IMR-90 (cell line): ENCODE data around the gene MZB1. TPM values are rescaled to one million over a fixed set of nuclear protein-coding genes. Genes with fewer than 3 reads are reported as not detected.

ENCODE experiments used
- ATAC-seq: fragments of 200-7000 bp; cut with Tn5 transposase; 2 replicates; pipeline ENCODE4 v1.9.1; 2020; ENCODE audit warnings: low read depth, mild to moderate bottlenecking, moderate library complexity
- BruUV-seq: library from RNA; stranded (reverse); fragments of 400-500 nt; replicated peaks from 2 replicates; lab custom pipeline; 2021; lab: Mats Ljungman, UMichigan
- CTCF ChIA-PET: fragments of 300-600 bp; formaldehyde crosslinking; extraction: SDS; loops from one replicate; lab custom pipeline; 2021; ENCODE audit warnings: antibody characterized with exemption; lab: Yijun Ruan, JAX
- POLR2A ChIA-PET: fragments of 300-600 bp; sonication (Branson Sonifier 250); formaldehyde crosslinking; loops from one replicate; lab custom pipeline; 2022; ENCODE audit warnings: antibody characterized with exemption; ENCODE audit not compliant: unreplicated experiment; lab: Charles Lee
- DNase-seq: peaks from one replicate; pipeline ENCODE4 v3.0.0; 2013
- H2AFZ ChIP-seq: replicated peaks from 2 replicates; pipeline ENCODE3; 2013; ENCODE audit warnings: low read length, mild to moderate bottlenecking; ENCODE audit not compliant: poor library complexity
- H2AK5ac ChIP-seq: 2 replicates; pipeline ENCODE4 v1.6.1; 2013; ENCODE audit warnings: low read depth, low read length, inconsistent platforms
- H2AK9ac ChIP-seq: replicated peaks from 2 replicates; pipeline ENCODE3; 2013; ENCODE audit warnings: mild to moderate bottlenecking, low read depth, low read length, moderate library complexity; ENCODE audit not compliant: poor library complexity
- H2BK120ac ChIP-seq: 2 replicates; pipeline ENCODE4 v1.6.1; 2013; ENCODE audit warnings: low read depth, low read length, inconsistent platforms
- H2BK15ac ChIP-seq: 3 replicates; pipeline ENCODE4 v1.6.1; 2013; ENCODE audit warnings: low read depth, low read length, inconsistent platforms
- H2BK20ac ChIP-seq: 2 replicates; pipeline ENCODE4 v1.6.1; 2013; ENCODE audit warnings: low read depth, mild to moderate bottlenecking, inconsistent platforms, low read length, moderate library complexity
- H2BK5ac ChIP-seq: 2 replicates; pipeline ENCODE4 v1.6.1; 2013; ENCODE audit warnings: mild to moderate bottlenecking, low read depth, low read length, inconsistent platforms; ENCODE audit not compliant: poor library complexity, severe bottlenecking
- H3K14ac ChIP-seq: replicated peaks from 2 replicates; pipeline ENCODE4 v1.6.1; 2013; ENCODE audit warnings: low read depth, low read length, inconsistent platforms
- H3K18ac ChIP-seq: 2 replicates; pipeline ENCODE4 v1.6.1; 2013; ENCODE audit warnings: low read depth, low read length, control low read depth
- H3K23ac ChIP-seq: 2 replicates; pipeline ENCODE4 v1.6.1; 2013; ENCODE audit warnings: low read depth, low read length, inconsistent platforms
- H3K27ac ChIP-seq: 2 replicates; pipeline ENCODE4 v1.5.1; 2013; ENCODE audit warnings: mild to moderate bottlenecking, control low read depth, low read length; ENCODE audit not compliant: insufficient read depth
- H3K27me3 ChIP-seq: 2 replicates; pipeline ENCODE4 v1.6.1; 2013; ENCODE audit warnings: low read length; ENCODE audit not compliant: control insufficient read depth, insufficient read depth
- H3K36me3 ChIP-seq: 2 replicates; pipeline ENCODE4 v1.6.1; 2013; ENCODE audit warnings: low read length, mixed read lengths; ENCODE audit not compliant: control insufficient read depth, insufficient read depth
- H3K4ac ChIP-seq: 2 replicates; pipeline ENCODE4 v1.6.1; 2013; ENCODE audit warnings: low read depth, low read length, inconsistent platforms
- H3K4me1 ChIP-seq: 2 replicates; pipeline ENCODE4 v1.6.1; 2013; ENCODE audit warnings: low read length, mixed read lengths; ENCODE audit not compliant: control insufficient read depth, insufficient read depth
- H3K4me2 ChIP-seq: 2 replicates; pipeline ENCODE4 v1.6.1; 2013; ENCODE audit warnings: low read depth, mild to moderate bottlenecking, control low read depth, low read length, moderate library complexity
- H3K4me3 ChIP-seq: 2 replicates; pipeline ENCODE4 v1.5.1; 2013; ENCODE audit warnings: low read depth, mild to moderate bottlenecking, control low read depth, low read length, moderate library complexity; ENCODE audit not compliant: insufficient read depth
- H3K56ac ChIP-seq: 2 replicates; pipeline ENCODE4 v1.6.1; 2013; ENCODE audit warnings: low read length, inconsistent platforms; ENCODE audit not compliant: insufficient read depth; ENCODE audit errors: extremely low read depth
- H3K79me1 ChIP-seq, 2 experiments: 2 replicates each; pipeline ENCODE4 v1.6.1; 2013; ENCODE audit warnings: low read length in 2 of 2, inconsistent platforms in 1 of 2, low read depth in 1 of 2
- H3K9ac ChIP-seq: 2 replicates; pipeline ENCODE4 v1.6.1; 2013; ENCODE audit warnings: low read depth, low read length, control low read depth
- H3K9me1 ChIP-seq: 2 replicates; pipeline ENCODE4 v1.6.1; 2013; ENCODE audit warnings: low read length, inconsistent platforms; ENCODE audit not compliant: insufficient read depth
- H3K9me3 ChIP-seq: 2 replicates; pipeline ENCODE4 v1.6.1; 2013; ENCODE audit warnings: low read length; ENCODE audit not compliant: control insufficient read depth, insufficient read depth
- H4K20me1 ChIP-seq: 2 replicates; pipeline ENCODE4 v1.6.1; 2013; ENCODE audit warnings: low read length, inconsistent platforms; ENCODE audit not compliant: insufficient read depth
- H4K5ac ChIP-seq: 2 replicates; pipeline ENCODE4 v1.6.1; 2013; ENCODE audit warnings: mild to moderate bottlenecking, low read depth, low read length, control low read depth
- H4K8ac ChIP-seq, 2 experiments: 2 replicates each; pipeline ENCODE4 v1.6.1; 2013; ENCODE audit warnings: low read depth in 2 of 2, low read length in 2 of 2, control low read depth in 1 of 2, inconsistent platforms in 1 of 2
- H4K91ac ChIP-seq: 2 replicates; pipeline ENCODE4 v1.6.1; 2013; ENCODE audit warnings: low read depth, low read length, inconsistent platforms; ENCODE audit not compliant: insufficient read depth
- CEBPB ChIP-seq: IDR thresholded peaks from 2 replicates; pipeline ENCODE4 v1.6.1; 2012; ENCODE audit warnings: low read depth, low read length, improper control_type of control experiment
- CHD1 ChIP-seq: IDR thresholded peaks from 2 replicates; pipeline ENCODE4 v1.6.1; 2012; ENCODE audit warnings: low read depth, low read length, improper control_type of control experiment
- MAFK ChIP-seq: IDR thresholded peaks from 2 replicates; pipeline ENCODE4 v1.6.1; 2012; ENCODE audit warnings: low read depth, low read length, improper control_type of control experiment
- WGBS, 2 experiments: methylation state at CpG; one replicate each; pipeline versions ENCODE4 v1.1.5 to v1.1.7; 2013; ENCODE audit warnings: missing lambda C conversion rate in 2 of 2; ENCODE audit not compliant: insufficient read length in 1 of 2; ENCODE audit errors: extremely low coverage in 2 of 2; 5-methylcytosine and 5-hydroxymethylcytosine counted together
- dilution Hi-C: fragments of 300-500 bp; cut with HindIII; formaldehyde crosslinking; loops from one replicate; pipeline ENCODE4 v1.14.3; 2018; ENCODE audit warnings: low sequenced_read_pairs; ENCODE audit not compliant: unreplicated experiment
- in situ Hi-C: fragments of 300-500 bp; cut with MboI; formaldehyde crosslinking; loops from 3 replicates; pipeline ENCODE4 v1.14.3; 2019; ENCODE audit warnings: low sequenced_read_pairs, inconsistent platforms, mixed read lengths
- intact Hi-C: fragments of 100-400 bp; cut with micrococcal nuclease; formaldehyde crosslinking; loops from 2 replicates; pipeline ENCODE4 v1.10.0; 2022
- polyA plus RNA-seq, 3 experiments: library from polyadenylated mRNA; depleted of rRNA; stranded (reverse); fragments of >200 nt; gene quantifications; 2 replicates each; pipeline ENCODE4 v1.2.3, GENCODE V29; 2012; ENCODE audit warnings: low replicate concordance in 1 of 3
- total RNA-seq: library from RNA; depleted of rRNA; stranded (reverse); fragments of >200 nt; gene quantifications from 2 replicates; pipeline ENCODE4 v1.2.3, GENCODE V29; 2012
- TF ChIP-seq, protein P1 (sequence below): conservative IDR thresholded peaks from 2 replicates; pipeline ENCODE4 v1.5.1; 2012; ENCODE audit warnings: mild to moderate bottlenecking, low read depth, low read length, improper control_type of control experiment

The MZB1 gene
- total and polyA plus RNA-seq, 2 of the 4 experiments (the other 2 are of a cell fraction): not detected

DNA sequence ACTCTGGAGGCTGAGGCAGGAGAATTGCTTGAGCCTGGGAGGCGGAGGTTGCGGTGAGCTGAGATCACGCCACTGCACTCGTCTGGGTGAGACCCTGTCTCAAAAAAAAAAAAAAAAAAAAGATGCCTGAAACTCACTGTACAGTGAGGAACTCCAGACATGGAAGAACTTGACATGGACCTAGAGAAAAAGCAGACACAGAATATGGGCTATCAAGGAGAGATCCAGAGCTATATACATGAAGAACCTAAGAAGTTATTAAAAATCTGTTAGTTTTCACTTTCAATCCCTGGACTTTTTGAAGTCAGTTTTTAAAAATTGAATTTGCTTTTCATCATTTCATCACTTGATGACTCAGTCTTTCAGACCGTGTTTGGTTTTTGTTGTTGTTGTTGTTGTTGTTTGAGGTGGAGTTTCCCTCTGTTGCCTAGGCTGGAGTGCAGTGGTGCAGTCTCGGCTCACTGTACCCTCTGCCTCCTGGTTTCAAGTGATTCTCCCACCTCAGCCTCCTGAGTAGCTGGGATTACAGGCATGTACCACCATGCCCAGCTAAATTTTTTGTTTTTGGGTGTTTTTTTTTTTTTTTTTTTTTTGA lies 27.8 kb downstream of the MZB1 start:
- Histone ChIP-seq H2BK15ac (no peak overlapping the region), H3K4me2 (no peak overlapping the region), H3K27me3 (no peaks in the 10 kb centered on the region), H3K4me1 (peaks cover 2% of the 10 kb centered on the region; the same call in 1 of the 2 replicates), H3K9me3 (no peaks in the 10 kb centered on the region), H4K5ac (no peak overlapping the region), H3K27ac (no peak overlapping the region), H3K79me1 (peaks cover 19 to 81% of the 10 kb centered on the region in 2 experiments), H3K9me1 (peaks cover 5% of the 10 kb centered on the region), H4K91ac (no peak overlapping the region), H3K36me3 (peaks cover 26% of the 10 kb centered on the region), H4K8ac (no peak overlapping the region), H2BK5ac (no peak overlapping the region), H3K23ac (no peak overlapping the region), H2AK9ac (no peak overlapping the region), H3K9ac (no peak overlapping the region), H3K14ac (no peak overlapping the region), H3K4ac (no peak overlapping the region), H3K4me3 (no peak overlapping the region), H2AFZ (no peak overlapping the region), H4K20me1 (peaks cover 62% of the 10 kb centered on the region), H2BK20ac (no peak overlapping the region), H2AK5ac (no peak overlapping the region), H2BK120ac (no peak overlapping the region), H3K56ac (no peak overlapping the region), H3K18ac (no peak overlapping the region)
- dilution Hi-C loops: no loop called here
- intact Hi-C loops: no loop called here
- ChIA-PET POLR2A (no interaction called here), CTCF (interaction anchor here (1.1 kb wide), 1 partner anchor 1009 kb away, joined by 3 read pairs; the partner anchor contains the start of gene KDM3B)
- ATAC-seq (no peak), DNase-seq (no peak)
- in situ Hi-C loops: no loop called here
- 97% methylated on average over 4 of the region's 6 CpGs; no CpG with 5 or more reads in 1 of the 2 experiments for WGBS, 2 experiments
- TF ChIP-seq MAFK: no peak
- no peak for TF ChIP-seq CHD1
- TF ChIP-seq, protein P1, sequence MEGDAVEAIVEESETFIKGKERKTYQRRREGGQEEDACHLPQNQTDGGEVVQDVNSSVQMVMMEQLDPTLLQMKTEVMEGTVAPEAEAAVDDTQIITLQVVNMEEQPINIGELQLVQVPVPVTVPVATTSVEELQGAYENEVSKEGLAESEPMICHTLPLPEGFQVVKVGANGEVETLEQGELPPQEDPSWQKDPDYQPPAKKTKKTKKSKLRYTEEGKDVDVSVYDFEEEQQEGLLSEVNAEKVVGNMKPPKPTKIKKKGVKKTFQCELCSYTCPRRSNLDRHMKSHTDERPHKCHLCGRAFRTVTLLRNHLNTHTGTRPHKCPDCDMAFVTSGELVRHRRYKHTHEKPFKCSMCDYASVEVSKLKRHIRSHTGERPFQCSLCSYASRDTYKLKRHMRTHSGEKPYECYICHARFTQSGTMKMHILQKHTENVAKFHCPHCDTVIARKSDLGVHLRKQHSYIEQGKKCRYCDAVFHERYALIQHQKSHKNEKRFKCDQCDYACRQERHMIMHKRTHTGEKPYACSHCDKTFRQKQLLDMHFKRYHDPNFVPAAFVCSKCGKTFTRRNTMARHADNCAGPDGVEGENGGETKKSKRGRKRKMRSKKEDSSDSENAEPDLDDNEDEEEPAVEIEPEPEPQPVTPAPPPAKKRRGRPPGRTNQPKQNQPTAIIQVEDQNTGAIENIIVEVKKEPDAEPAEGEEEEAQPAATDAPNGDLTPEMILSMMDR: no peak
- no peak for TF ChIP-seq CEBPB
- BruUV-seq: no TSS peak
